HepG2 (cell line): ENCODE measurements around the gene RGS19. TPM values are rescaled to one million over a fixed set of nuclear protein-coding genes. Genes with fewer than 3 reads are reported as not detected.

ENCODE experiments used
- BATF2 ChIP-seq: sonication (generic); formaldehyde crosslinking; IDR thresholded peaks from 2 replicates; pipeline ENCODE4 v1.8.0; 2022; ENCODE audit warnings: mild to moderate bottlenecking, missing genetic modification reagents, moderate library complexity
- FLYWCH1 ChIP-seq: sonication (generic); formaldehyde crosslinking; IDR thresholded peaks from 2 replicates; pipeline ENCODE4 v1.8.1; 2023; ENCODE audit warnings: mild to moderate bottlenecking, missing genetic modification reagents
- FOXA3 ChIP-seq: IDR thresholded peaks from 2 replicates; pipeline ENCODE4 v1.6.1; 2016; ENCODE audit warnings: missing genetic modification reagents, missing compliant biosample characterization
- HNF1B ChIP-seq: sonication (generic); formaldehyde crosslinking; IDR thresholded peaks from 2 replicates; pipeline ENCODE4 v1.5.1; 2020; ENCODE audit warnings: mild to moderate bottlenecking, moderate library complexity, missing genetic modification reagents
- JARID2 ChIP-seq: sonication (generic); formaldehyde crosslinking; IDR thresholded peaks from 2 replicates; pipeline ENCODE4 v1.8.1; 2023; ENCODE audit warnings: missing genetic modification reagents, inconsistent platforms; ENCODE audit not compliant: insufficient replicate concordance
- KLF6 ChIP-seq: IDR thresholded peaks from 2 replicates; pipeline ENCODE4 v1.8.0; 2016; ENCODE audit warnings: missing biosample characterization, missing genetic modification reagents
- NFYC ChIP-seq: IDR thresholded peaks from 2 replicates; pipeline ENCODE4 v1.6.1; 2016; ENCODE audit warnings: missing genetic modification reagents, missing compliant biosample characterization
- TOPORS ChIP-seq: sonication (generic); formaldehyde crosslinking; IDR thresholded peaks from 2 replicates; pipeline ENCODE4 v1.8.0; 2023; ENCODE audit warnings: mild to moderate bottlenecking, missing genetic modification reagents
- ZC3H13 ChIP-seq: sonication (generic); formaldehyde crosslinking; IDR thresholded peaks from 2 replicates; pipeline ENCODE4 v1.8.1; 2023; ENCODE audit warnings: mild to moderate bottlenecking, missing genetic modification reagents, moderate library complexity
- ZNF280D ChIP-seq: sonication (generic); formaldehyde crosslinking; IDR thresholded peaks from 2 replicates; pipeline ENCODE4 v1.5.1; 2020; ENCODE audit warnings: mild to moderate bottlenecking, missing genetic modification reagents
- ZNF354B ChIP-seq: sonication (generic); formaldehyde crosslinking; IDR thresholded peaks from 2 replicates; pipeline ENCODE4 v1.8.0; 2022; ENCODE audit warnings: mild to moderate bottlenecking, missing genetic modification reagents
- ZNF598 ChIP-seq: sonication (generic); formaldehyde crosslinking; IDR thresholded peaks from 2 replicates; pipeline ENCODE4 v1.5.1; 2020; ENCODE audit warnings: mild to moderate bottlenecking, missing genetic modification reagents, borderline replicate concordance
- ZNF746 ChIP-seq: sonication (generic); formaldehyde crosslinking; IDR thresholded peaks from 2 replicates; pipeline ENCODE4 v1.8.0; 2022; ENCODE audit warnings: mild to moderate bottlenecking, missing genetic modification reagents
- ZNF790 ChIP-seq: sonication (generic); formaldehyde crosslinking; IDR thresholded peaks from 2 replicates; pipeline ENCODE4 v1.8.0; 2022; ENCODE audit warnings: missing genetic modification reagents, mild to moderate bottlenecking, borderline replicate concordance
- ZNF878 ChIP-seq: sonication (generic); formaldehyde crosslinking; IDR thresholded peaks from 2 replicates; pipeline ENCODE4 v1.8.1; 2023; ENCODE audit warnings: mild to moderate bottlenecking, missing genetic modification reagents, moderate library complexity
- ZSCAN22 ChIP-seq: sonication (generic); formaldehyde crosslinking; IDR thresholded peaks from 2 replicates; pipeline ENCODE4 v1.4.0; 2020; ENCODE audit warnings: mild to moderate bottlenecking, missing genetic modification reagents
- ZUFSP ChIP-seq: sonication (generic); formaldehyde crosslinking; IDR thresholded peaks from 2 replicates; pipeline ENCODE4 v1.9.0; 2021; ENCODE audit warnings: missing genetic modification reagents, mild to moderate bottlenecking, borderline replicate concordance
- polyA plus RNA-seq, 8 experiments: library from polyadenylated mRNA; depleted of rRNA in 3 of 8; stranded (reverse) in 7 of 8; unstranded in 1 of 8; fragments of >200 nt; fragmentation: Illumina TruSeq in 4 of 8; extraction: Trizol in 4 of 8; gene quantifications; 2 replicates each; pipeline versions ENCODE4 v1.2.1 to v1.2.3, GENCODE V29; 2011 to 2016; ENCODE audit warnings: low read depth in 4 of 8, missing spikeins in 1 of 8, mixed read lengths in 1 of 8; ENCODE audit not compliant: insufficient read depth in 1 of 8
- total RNA-seq, 5 experiments: library from RNA; depleted of rRNA; stranded (reverse); fragments of >200 nt; fragmentation: Illumina TruSeq; extraction: Trizol; gene quantifications; 2 replicates each; pipeline ENCODE4 v1.2.3, GENCODE V29; 2016; ENCODE audit warnings: low read depth in 1 of 5
- TF ChIP-seq, protein P1 (sequence below): sonication (generic); formaldehyde crosslinking; IDR thresholded peaks from 2 replicates; pipeline ENCODE4 v1.8.0; 2022; ENCODE audit warnings: mild to moderate bottlenecking, missing genetic modification reagents; ENCODE audit not compliant: insufficient replicate concordance

Gene RGS19
- total and polyA plus RNA-seq, 2 of the 13 experiments (the other 11 are each of a cell fraction or from before 2014, with no cell fraction given), result 10.7 to 11.9 TPM

DNA sequence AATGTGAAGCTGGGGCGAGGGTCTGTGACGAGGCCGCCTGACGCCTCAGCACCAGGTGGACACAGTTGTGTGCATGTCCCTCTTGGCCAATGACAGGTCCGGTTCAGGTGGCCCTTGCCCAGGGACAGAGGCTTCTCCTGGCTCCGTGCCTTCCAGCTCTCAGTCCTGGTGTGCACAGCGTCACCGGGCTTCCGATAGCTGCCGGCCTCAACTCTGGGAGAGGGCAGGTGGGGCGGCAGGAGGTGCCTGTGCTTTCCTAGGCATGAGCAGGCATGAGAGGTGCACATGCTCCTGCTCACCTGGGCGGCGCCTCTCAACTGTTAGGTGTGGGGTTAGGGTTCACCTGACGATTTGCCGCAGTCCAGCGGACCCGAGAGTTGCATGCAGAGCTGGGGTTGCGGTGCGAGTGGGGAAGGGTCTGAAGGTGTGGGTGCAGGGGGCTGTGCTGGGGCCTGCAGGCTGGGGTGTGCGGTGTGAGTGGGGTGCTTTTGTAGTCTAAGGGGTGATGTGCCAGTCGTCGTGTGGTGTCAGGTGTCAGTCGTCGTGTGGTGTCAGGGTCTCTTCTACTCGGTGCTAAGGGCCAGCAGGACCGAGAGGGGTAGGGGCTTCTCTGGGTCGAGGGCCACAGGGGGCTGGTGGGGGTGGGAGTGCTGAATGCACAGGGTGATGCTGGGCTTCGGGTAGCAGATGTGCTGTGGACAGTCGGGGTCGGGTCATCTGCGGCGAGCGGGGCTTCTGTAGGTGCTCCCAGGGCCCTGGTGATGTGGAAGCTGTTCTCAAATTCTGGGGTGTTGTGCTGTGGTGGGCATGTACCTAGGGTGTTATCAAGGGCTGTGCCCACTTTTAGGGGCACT, 26.1 kb downstream of the RGS19 start (continued):
- no peak for TF ChIP-seq ZNF878 (CRISPR knock-in tag)
- no peak for TF ChIP-seq FLYWCH1 (CRISPR knock-in tag)
- peak; percentile 48; the same call in 1 of the 2 replicates for TF ChIP-seq ZNF746 (CRISPR knock-in tag)
- peak; percentile 37; the same call in 1 of the 2 replicates for TF ChIP-seq FOXA3 (CRISPR knock-in tag)
- peak; percentile 89 for TF ChIP-seq HNF1B (CRISPR knock-in tag)
- TF ChIP-seq, protein P1, sequence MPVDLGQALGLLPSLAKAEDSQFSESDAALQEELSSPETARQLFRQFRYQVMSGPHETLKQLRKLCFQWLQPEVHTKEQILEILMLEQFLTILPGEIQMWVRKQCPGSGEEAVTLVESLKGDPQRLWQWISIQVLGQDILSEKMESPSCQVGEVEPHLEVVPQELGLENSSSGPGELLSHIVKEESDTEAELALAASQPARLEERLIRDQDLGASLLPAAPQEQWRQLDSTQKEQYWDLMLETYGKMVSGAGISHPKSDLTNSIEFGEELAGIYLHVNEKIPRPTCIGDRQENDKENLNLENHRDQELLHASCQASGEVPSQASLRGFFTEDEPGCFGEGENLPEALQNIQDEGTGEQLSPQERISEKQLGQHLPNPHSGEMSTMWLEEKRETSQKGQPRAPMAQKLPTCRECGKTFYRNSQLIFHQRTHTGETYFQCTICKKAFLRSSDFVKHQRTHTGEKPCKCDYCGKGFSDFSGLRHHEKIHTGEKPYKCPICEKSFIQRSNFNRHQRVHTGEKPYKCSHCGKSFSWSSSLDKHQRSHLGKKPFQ, result peak; percentile 90
- no peak; the same call in 1 of the 2 replicates for TF ChIP-seq ZNF598 (CRISPR knock-in tag)
- TF ChIP-seq ZC3H13 (CRISPR knock-in tag), result peak; percentile 73
- peak; percentile 96; the same call in 1 of the 2 replicates for TF ChIP-seq ZNF354B (CRISPR knock-in tag)
- TF ChIP-seq JARID2 (CRISPR knock-in tag), result no peak
- no peak for TF ChIP-seq ZUFSP (CRISPR knock-in tag)
- TF ChIP-seq TOPORS (CRISPR knock-in tag), result no peak; the same call in 1 of the 2 replicates
- TF ChIP-seq ZSCAN22 (CRISPR knock-in tag), result 0 out of 2 replicates have a peak, but pooled peaks have one; percentile 60
- TF ChIP-seq ZNF280D (CRISPR knock-in tag), result peak; percentile 46; the same call in 1 of the 2 replicates
- TF ChIP-seq BATF2 (CRISPR knock-in tag), result peak; percentile 91; the same call in 1 of the 2 replicates
- TF ChIP-seq NFYC (CRISPR knock-in tag), result peak; percentile 36; the same call in 1 of the 2 replicates
- peak; percentile 83; the same call in 1 of the 2 replicates for TF ChIP-seq ZNF790 (CRISPR knock-in tag)
- TF ChIP-seq KLF6 (CRISPR knock-in tag), result no peak
